ENCODE results near the gene DOCK2. TPM values are rescaled to one million over a fixed set of nuclear protein-coding genes. Genes with fewer than 3 reads are reported as not detected.

The DOCK2 gene
- total and polyA plus RNA-seq, 2 donors from 2014 or later = 1.0 to 42.0 TPM

- H3K4me1 ChIP-seq (ENCODE audit: control insufficient read depth in 2 of 3, insufficient read depth in 2 of 3, low read depth in 1 of 3, low read length in 3 of 3) = no peaks in the 10 kb centered on the region
- H3K27ac ChIP-seq (ENCODE audit: low read depth in 2 of 2, low read length in 2 of 2) = no peak overlapping the region
- no peaks in the 10 kb centered on the region for H3K9me3 ChIP-seq (ENCODE audit: control insufficient read depth in 2 of 3, insufficient read depth in 1 of 3, low read length in 3 of 3)
- no peaks in the 10 kb centered on the region for H3K36me3 ChIP-seq (ENCODE audit: control insufficient read depth in 2 of 3, insufficient read depth in 3 of 3, low read length in 3 of 3)
- no peaks in the 10 kb centered on the region for H3K27me3 ChIP-seq (ENCODE audit: control insufficient read depth, insufficient read depth, low read length)
- no peak overlapping the region for H3K4me3 ChIP-seq (ENCODE audit: low read length in 3 of 3)
- TF ChIP-seq CTCF (IDR thresholded peaks at IDR 0.05; ENCODE audit: borderline replicate concordance, extremely low read depth, insufficient read depth) = no peak
- no peak overlapping the region for H3K9ac ChIP-seq (ENCODE audit: low read length in 3 of 3)
- FAIRE-seq (no peak), DNase-seq (no peak)
- intact Hi-C loops (cut with DNase I) = no loop called here
These were observed 164.7 kb downstream of the DOCK2 start for GRCh38 chr5:169801781-169802180.

GRCh38 chr5:169803077-169803981, 166.3 kb downstream of the DOCK2 start:
- Histone ChIP-seq H3K9me3 (ENCODE audit: control insufficient read depth in 2 of 3, insufficient read depth in 1 of 3, low read length in 3 of 3) (no peaks in the 10 kb centered on the region), H3K4me3 (ENCODE audit: low read length in 3 of 3) (no peak overlapping the region), H3K27me3 (ENCODE audit: control insufficient read depth, insufficient read depth, low read length) (no peaks in the 10 kb centered on the region), H3K9ac (ENCODE audit: low read length in 3 of 3) (no peak overlapping the region), H3K36me3 (ENCODE audit: control insufficient read depth in 2 of 3, insufficient read depth in 3 of 3, low read length in 3 of 3) (no peaks in the 10 kb centered on the region), H3K4me1 (ENCODE audit: control insufficient read depth in 2 of 3, insufficient read depth in 2 of 3, low read depth in 1 of 3, low read length in 3 of 3) (no peaks in the 10 kb centered on the region), H3K27ac (ENCODE audit: low read depth in 2 of 2, low read length in 2 of 2) (no peak overlapping the region)
- TF ChIP-seq CTCF (IDR thresholded peaks at IDR 0.05; ENCODE audit: borderline replicate concordance, extremely low read depth, insufficient read depth) = no peak
- intact Hi-C loops (cut with DNase I) = no loop called here
- DNase-seq (peak in 1 of 5 donors; percentile 53), FAIRE-seq (no peak)

GRCh38 chr5:169804861-169805260, 167.8 kb downstream of the DOCK2 start:
- no peak for TF ChIP-seq CTCF (IDR thresholded peaks at IDR 0.05; ENCODE audit: borderline replicate concordance, extremely low read depth, insufficient read depth)
- intact Hi-C loops (cut with DNase I) = no loop called here
- DNase-seq (no peak), FAIRE-seq (no peak)
- Histone ChIP-seq H3K4me3 (ENCODE audit: low read length in 3 of 3) (no peak overlapping the region), H3K9ac (ENCODE audit: low read length in 3 of 3) (no peak overlapping the region), H3K27ac (ENCODE audit: low read depth in 2 of 2, low read length in 2 of 2) (no peak overlapping the region), H3K4me1 (ENCODE audit: control insufficient read depth in 2 of 3, insufficient read depth in 2 of 3, low read depth in 1 of 3, low read length in 3 of 3) (no peaks in the 10 kb centered on the region), H3K36me3 (ENCODE audit: control insufficient read depth in 2 of 3, insufficient read depth in 3 of 3, low read length in 3 of 3) (no peaks in the 10 kb centered on the region), H3K27me3 (ENCODE audit: control insufficient read depth, insufficient read depth, low read length) (no peaks in the 10 kb centered on the region), H3K9me3 (ENCODE audit: control insufficient read depth in 2 of 3, insufficient read depth in 1 of 3, low read length in 3 of 3) (no peaks in the 10 kb centered on the region)

All from kidney (tissue), 14 donors.